Measurements from ENCODE around the gene VPS8. TPM values are rescaled to one million over a fixed set of nuclear protein-coding genes. Genes with fewer than 3 reads are reported as not detected.

VPS8 gene
- total RNA-seq, 1 experiment from 2014 or later = 33.8 TPM

DNA sequence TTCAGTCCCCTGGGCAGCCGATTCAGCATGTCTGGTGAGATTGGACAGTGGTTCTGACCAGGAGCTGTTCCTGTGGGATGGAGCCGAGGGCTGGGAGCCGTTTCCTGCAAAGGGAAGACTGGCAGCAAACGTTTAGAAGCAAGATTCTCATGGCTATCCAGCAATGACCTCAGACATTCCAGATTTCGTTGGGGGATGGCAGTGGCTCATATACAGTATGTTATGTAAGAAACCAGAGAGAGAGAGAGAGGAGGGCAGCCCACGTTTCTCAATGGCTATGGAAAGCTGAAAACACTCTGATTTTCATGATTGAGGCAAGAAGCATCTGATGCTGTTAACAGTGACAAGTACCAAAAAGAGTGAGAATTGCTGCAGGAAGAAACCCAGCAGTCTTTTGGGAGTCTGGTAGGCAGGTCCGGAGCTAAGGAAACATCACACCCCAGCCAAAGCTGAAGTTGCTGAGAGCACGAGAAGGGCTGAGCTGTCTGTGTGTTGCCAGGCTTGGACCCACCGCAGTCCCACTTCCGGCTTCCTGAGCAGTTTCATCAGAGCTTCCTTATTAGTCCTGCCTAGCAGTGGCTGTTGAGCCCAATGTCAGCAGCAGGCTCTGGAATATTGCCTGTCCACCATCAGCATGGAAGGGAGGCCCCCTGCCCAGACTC lies 25.6 kb upstream of the VPS8 start:
- no peak overlapping the region for H3K27ac Mint-ChIP-seq (ENCODE audit: low read depth, unreplicated experiment)
- POLR2A ChIA-PET = no interaction called here
- H3K9me3 Mint-ChIP-seq (ENCODE audit: unreplicated experiment) = no peaks in the 10 kb centered on the region
- intact Hi-C loops (cut with micrococcal nuclease) = no loop called here
- CTCF ChIA-PET = interaction anchor here (0.5 to 1.7 kb wide), 6 partner anchors 16 to 258 kb away, joined by 3 to 7 read pairs (median 3); no protein-coding TSS in a partner anchor
- H3K4me3 Mint-ChIP-seq (ENCODE audit: unreplicated experiment) = no peak overlapping the region
- peaks cover 5% of the 10 kb centered on the region for H3K4me1 Mint-ChIP-seq (ENCODE audit: insufficient read depth, unreplicated experiment)
- no TSS peak for BruUV-seq (replicated peaks)
- H3K27me3 Mint-ChIP-seq (ENCODE audit: insufficient read depth, unreplicated experiment) = no peaks in the 10 kb centered on the region
- TF ChIP-seq, protein P1, sequence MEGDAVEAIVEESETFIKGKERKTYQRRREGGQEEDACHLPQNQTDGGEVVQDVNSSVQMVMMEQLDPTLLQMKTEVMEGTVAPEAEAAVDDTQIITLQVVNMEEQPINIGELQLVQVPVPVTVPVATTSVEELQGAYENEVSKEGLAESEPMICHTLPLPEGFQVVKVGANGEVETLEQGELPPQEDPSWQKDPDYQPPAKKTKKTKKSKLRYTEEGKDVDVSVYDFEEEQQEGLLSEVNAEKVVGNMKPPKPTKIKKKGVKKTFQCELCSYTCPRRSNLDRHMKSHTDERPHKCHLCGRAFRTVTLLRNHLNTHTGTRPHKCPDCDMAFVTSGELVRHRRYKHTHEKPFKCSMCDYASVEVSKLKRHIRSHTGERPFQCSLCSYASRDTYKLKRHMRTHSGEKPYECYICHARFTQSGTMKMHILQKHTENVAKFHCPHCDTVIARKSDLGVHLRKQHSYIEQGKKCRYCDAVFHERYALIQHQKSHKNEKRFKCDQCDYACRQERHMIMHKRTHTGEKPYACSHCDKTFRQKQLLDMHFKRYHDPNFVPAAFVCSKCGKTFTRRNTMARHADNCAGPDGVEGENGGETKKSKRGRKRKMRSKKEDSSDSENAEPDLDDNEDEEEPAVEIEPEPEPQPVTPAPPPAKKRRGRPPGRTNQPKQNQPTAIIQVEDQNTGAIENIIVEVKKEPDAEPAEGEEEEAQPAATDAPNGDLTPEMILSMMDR (IDR thresholded peaks at IDR 0.05; ENCODE audit: unreplicated experiment) = no peak
- H3K36me3 Mint-ChIP-seq (ENCODE audit: insufficient read depth, unreplicated experiment) = no peaks in the 10 kb centered on the region
- DNase-seq (ENCODE audit: unreplicated experiment) = no peak

DNA sequence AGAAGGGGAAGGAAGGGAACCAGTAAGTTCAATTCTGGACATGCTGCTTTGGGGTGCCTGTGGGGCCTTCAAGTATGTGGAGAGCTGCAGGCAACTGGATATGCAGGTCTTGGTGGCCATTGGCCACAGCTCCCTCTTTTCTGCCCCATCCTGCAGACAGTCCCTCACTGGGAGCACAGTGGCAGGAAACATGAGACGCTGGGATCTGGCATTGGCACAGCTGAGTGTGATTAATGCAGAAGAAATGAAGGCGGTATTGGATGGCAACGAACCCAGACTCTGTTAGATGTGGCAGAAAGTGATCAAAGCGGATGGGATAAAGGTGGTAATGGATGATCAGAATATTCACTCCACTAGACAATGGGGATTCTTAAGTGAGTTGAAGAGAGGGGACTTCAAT lies 23.2 kb upstream of the VPS8 start:
- TF ChIP-seq, protein P1 (IDR thresholded peaks at IDR 0.05; ENCODE audit: unreplicated experiment) = no peak
- H3K27me3 Mint-ChIP-seq (ENCODE audit: insufficient read depth, unreplicated experiment) = no peaks in the 10 kb centered on the region
- H3K4me1 Mint-ChIP-seq (ENCODE audit: insufficient read depth, unreplicated experiment) = no peaks in the 10 kb centered on the region
- POLR2A ChIA-PET = interaction anchor here (0.6 to 0.9 kb wide), 3 partner anchors 12 to 237 kb away, joined by 3 read pairs; no protein-coding TSS in a partner anchor
- intact Hi-C loops (cut with micrococcal nuclease) = no loop called here
- H3K27ac Mint-ChIP-seq (ENCODE audit: low read depth, unreplicated experiment) = no peak overlapping the region
- BruUV-seq (replicated peaks) = no TSS peak
- H3K36me3 Mint-ChIP-seq (ENCODE audit: insufficient read depth, unreplicated experiment) = no peaks in the 10 kb centered on the region
- peak; percentile 67 for DNase-seq (ENCODE audit: unreplicated experiment)
- no peak overlapping the region for H3K4me3 Mint-ChIP-seq (ENCODE audit: unreplicated experiment)
- H3K9me3 Mint-ChIP-seq (ENCODE audit: unreplicated experiment) = no peaks in the 10 kb centered on the region
- CTCF ChIA-PET = interaction anchor here (1.1 to 2.0 kb wide), 3 partner anchors 14 to 247 kb away, joined by 3 to 12 read pairs (median 5); no protein-coding TSS in a partner anchor

DNA sequence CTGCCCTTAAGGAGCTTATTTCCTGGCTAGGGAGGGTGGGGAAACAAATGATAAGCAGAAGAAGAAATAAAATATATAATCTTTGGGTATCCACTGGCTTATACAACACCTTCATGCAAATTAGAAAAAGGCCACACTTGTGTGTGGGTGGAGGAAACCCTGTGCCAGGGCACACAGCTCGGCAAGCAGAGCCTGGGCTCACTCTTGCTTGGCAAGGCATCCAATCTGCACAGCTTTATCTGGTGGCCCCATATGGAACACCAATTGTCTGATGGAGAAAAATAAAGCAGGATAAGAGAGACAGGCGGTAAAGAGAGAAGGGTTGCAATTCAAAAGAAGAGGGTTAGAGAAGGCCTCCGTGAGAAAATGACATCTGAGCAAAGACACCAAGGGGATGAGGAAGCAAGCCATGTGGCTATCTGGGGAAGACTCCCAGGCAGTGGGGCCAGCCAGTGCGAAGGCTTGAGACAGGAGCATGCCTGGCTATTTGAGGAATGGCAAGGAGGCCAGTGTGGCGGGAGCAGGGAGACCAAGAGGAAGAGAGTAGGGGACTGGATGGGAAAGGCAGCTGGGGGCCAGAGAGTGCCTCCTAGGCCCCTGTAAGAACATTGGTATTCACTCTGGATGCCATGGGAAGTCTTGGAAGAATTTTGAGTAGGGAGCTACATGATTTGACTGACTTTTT lies 22.5 kb upstream of the VPS8 start:
- H3K27me3 Mint-ChIP-seq (ENCODE audit: insufficient read depth, unreplicated experiment) = no peaks in the 10 kb centered on the region

More for the DNA sequence above, 22.5 kb upstream of the VPS8 start:
- H3K9me3 Mint-ChIP-seq (ENCODE audit: unreplicated experiment) = no peaks in the 10 kb centered on the region
- POLR2A ChIA-PET = interaction anchor here (0.9 kb wide), 1 partner anchor 29 kb away, joined by 3 read pairs; no protein-coding TSS in a partner anchor
- no peak for DNase-seq (ENCODE audit: unreplicated experiment)
- no peak overlapping the region for H3K4me3 Mint-ChIP-seq (ENCODE audit: unreplicated experiment)
- TF ChIP-seq, protein P1 (IDR thresholded peaks at IDR 0.05; ENCODE audit: unreplicated experiment) = no peak
- CTCF ChIA-PET = interaction anchor here (0.6 to 2.0 kb wide), 5 partner anchors 14 to 248 kb away, joined by 3 to 12 read pairs (median 5); partner anchors contain the start of gene VPS8
- intact Hi-C loops (cut with micrococcal nuclease) = no loop called here
- no peaks in the 10 kb centered on the region for H3K36me3 Mint-ChIP-seq (ENCODE audit: insufficient read depth, unreplicated experiment)
- H3K4me1 Mint-ChIP-seq (ENCODE audit: insufficient read depth, unreplicated experiment) = no peaks in the 10 kb centered on the region
- BruUV-seq (replicated peaks) = no TSS peak
- no peak overlapping the region for H3K27ac Mint-ChIP-seq (ENCODE audit: low read depth, unreplicated experiment)
